DMS 273 treated with DMSO at 0.1 percent for 48 hours (cell line): ENCODE measurements around the gene ZBTB16.

Source experiments
- DNase-seq: peaks from one replicate; lab custom pipeline; 2025; lab: John Stamatoyannopoulos, UW

Gene ZBTB16

GRCh38 chr11:114083391-114084252, 24.1 kb downstream of the ZBTB16 start:
- DNase-seq: no peak

DNA sequence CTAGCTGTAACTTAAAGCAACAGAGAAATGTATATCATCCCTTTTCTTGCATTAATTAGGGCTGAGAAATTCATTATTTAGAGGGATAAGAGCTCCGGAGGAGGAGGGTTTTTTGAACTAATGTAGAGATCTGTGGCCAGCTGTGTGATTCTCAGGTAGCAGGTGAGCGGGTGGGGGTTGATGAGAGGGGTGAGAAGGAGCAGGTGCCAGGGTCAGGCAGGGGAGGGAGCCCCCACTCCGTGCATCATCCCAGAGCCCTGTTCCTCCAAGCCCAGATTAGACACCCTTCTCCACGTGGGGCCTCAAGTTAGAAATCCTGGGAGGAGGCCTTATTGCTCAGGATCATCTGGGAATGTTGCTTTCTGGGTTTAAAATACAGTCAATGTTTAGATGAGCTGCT, 24.9 kb downstream of the ZBTB16 start:
- no peak for DNase-seq

DNA sequence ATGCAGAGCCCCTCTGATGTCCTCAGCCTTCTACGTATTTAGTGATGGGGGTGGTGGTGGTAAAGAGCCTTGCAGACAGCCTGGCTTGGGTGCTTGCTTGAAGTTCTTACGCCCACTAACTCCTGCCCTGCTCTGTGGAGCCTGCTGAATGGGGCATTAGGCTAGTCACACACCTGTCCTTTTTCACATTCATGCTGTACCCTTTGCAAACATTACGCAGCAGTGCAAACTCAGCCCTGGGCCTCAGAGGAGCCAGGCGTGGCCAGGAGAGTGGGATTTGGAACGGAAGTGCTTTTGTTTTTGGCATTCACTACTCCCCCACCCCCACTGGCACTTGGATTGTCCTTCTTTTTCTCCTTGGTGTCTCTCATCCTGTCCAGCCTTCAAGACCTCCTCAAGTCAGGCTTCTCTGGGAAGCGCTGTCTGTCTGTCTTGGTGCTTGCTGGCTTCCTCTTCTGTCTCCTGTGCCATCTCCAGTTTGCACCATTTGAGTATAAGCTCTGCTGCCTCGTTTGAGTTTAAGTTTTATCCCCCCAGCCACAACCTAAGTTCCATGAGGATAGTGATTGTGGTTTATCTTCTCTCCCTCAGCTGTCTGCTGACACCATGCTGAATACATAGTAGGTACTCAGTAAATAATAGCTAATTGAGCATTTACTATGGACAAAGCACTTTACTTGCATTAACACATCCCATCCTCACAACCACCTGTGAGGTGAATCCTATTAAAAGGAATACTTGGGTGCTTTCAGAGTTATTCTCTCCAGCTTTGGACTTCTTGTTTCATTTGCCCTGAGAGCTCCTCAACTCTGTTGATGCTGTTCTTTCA, 26.7 kb downstream of the ZBTB16 start:
- no peak for DNase-seq

DNA sequence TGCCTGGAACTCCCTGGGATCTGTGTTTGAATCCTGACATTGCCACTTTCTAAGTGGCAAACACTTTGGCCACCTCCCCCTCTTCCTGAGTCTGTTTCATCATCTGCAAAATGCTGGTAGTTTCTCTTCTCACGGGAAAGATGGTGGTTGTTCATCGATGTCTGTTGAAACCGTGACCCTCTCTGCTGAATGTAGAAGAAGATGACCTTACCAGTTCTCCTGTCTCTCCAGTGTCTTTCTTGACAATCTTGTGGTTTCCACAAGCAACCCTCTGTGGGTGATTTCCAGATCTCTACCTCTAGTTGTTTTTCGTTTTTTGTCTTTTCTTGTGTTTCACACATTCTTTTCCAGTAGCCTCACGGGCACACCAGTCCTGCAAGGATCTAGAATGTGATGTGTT, 27.5 kb downstream of the ZBTB16 start:
- DNase-seq: no peak

DNA sequence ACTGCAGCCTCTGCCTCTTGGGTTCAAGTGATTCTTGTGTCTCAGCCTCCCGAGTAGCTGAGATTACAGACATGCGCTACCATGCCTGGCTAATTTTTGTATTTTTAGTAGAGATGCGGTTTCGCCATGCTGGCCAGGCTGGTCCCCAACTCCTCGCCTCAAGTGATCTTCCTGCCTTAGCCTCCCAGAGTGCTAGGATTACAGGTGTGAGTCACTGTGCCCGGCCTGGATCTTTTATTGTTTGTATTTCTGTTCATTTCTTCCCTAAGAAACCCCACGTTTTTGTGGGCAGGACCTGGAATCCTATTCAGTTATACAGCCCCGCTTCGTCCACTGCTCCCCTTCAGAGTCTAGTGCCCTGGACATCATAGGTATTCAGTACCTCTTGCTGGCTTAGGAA, 28.7 kb downstream of the ZBTB16 start:
- DNase-seq: no peak

- DNase-seq: no peak
Observed at GRCh38 chr11:114088836-114089235, 29.3 kb downstream of the ZBTB16 start.

DNA sequence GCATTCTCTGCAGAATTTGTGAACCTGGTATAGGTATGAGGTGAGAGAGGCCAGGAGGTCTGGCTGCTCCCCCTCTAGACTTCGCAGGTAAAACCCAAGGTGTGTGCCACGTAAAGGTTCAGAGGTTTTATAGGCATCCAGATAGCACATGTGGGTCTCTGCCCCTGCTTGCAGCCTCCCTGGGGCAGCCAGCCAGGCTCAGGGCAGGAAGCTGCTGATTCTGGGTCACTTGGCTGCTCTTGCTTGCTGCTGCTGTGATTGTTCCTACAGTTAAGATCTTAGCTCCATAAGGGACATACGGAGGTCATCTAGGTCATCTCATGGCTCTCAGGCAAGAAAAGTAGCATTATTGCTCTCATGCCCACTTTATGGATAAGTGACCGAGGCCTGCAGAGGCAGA, 30.2 kb downstream of the ZBTB16 start:
- no peak for DNase-seq

- no peak for DNase-seq
Observed at GRCh38 chr11:114090225-114090910, 30.9 kb downstream of the ZBTB16 start.

DNA sequence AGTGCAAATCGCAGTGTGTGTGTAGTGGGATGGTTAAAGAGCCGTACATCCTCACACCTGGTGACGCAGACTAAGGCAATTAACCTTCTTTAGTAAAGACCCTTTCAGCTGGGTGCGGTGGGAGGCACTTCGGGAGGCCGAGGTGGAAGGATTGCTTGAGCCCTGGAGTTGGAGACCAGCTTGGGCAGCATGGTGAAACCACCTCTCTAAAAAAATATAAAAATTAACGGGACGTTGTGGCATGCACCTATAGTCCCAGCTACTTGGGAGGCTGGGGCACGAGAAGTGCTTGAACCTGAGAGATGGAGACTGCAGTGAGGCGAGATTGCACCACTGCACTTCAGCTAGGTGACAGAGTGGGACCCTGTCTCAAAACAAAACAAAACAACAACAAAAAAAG, 31.5 kb downstream of the ZBTB16 start:
- DNase-seq: no peak

DNA sequence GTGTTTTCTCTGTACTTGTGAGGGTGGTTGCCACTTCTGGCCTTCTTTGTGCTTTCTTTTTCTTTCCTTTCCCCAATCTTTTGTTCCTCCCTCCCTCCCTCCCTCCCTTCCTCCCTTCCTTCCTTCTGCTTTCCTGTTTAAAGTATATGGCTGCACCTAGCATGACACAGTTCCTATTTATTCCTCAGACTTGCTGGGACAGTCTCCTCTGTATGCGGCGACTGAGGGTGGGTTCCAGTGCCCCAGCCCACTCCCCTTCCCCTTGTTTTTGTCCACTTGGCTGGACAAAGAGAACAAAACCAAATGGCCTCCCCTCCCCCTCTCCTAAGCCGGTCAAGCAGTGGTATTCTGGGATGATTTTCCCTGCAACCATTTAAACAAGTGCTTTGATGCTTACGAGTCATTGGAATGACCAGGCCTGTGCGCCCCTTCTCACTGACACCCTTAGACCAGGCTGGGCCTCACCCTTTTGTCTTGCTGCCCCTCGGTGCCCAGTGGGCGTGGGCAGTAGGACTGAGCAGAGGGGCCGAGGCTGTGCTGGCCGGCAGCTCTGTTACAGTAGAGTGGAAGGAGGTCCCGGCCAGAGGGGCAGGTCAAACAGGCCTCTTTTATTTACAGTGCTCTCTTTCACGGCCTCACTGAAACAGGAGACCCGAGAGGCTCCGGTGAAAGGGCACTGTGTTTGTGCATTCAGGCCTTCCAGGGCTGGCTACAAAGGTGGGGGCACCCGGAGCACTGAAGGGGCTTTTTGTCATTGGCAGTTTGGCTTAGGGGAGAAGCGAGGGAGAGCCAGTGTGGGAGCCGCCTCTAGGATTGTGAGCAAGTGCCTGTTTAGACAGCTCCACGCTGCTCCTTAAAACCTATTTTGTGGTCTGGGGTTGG, 32.2 kb downstream of the ZBTB16 start:
- DNase-seq: no peak

- no peak for DNase-seq
Observed at GRCh38 chr11:114092478-114092877, 33.0 kb downstream of the ZBTB16 start.

GRCh38 chr11:114092953-114093352, 33.4 kb downstream of the ZBTB16 start:
- no peak for DNase-seq

GRCh38 chr11:114094516-114094915, 35.0 kb downstream of the ZBTB16 start:
- DNase-seq: no peak

GRCh38 chr11:114095899-114096298, 36.4 kb downstream of the ZBTB16 start:
- DNase-seq: no peak

DNA sequence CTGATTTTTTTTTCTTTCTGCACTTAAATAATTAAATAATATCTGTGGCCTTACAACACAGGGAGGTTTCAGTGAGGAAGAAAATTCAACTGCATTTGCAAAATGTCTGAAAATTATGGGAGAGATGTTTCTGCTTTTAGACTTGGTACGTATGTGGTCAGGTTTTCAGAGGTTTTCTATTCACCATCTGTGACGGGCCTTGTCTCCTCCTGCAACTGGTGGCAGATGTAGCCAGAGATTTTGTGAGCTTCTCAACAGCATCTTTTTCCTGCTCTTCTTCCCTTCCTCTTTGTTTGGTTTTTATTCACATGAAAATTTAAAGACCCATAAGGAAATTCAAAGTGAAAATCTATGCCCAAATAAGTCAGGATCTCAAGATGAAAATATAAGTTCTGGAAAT, 38.3 kb downstream of the ZBTB16 start:
- no peak for DNase-seq

DNA sequence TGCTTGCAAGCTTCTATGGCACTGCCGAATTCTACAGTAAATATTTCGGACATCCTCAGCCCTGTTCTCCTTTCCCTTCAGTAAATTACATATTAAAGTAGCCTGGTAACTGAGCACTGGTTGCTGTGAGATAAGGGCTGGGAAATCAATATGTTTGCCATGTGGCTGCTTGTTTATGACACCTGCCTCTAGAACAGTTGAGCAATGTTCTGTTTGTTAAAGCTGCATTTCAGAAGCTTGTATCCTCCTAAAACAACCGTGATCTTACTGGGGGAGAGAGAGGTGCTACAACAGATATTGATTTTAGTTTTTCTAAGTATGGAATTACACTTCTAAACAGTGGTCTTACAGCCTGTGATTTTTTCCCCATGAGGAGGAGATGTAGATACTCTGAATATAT, 39.4 kb downstream of the ZBTB16 start:
- DNase-seq: no peak

- DNase-seq: no peak
Observed at GRCh38 chr11:114099392-114100178, 40.1 kb downstream of the ZBTB16 start.

- DNase-seq: no peak
Observed at GRCh38 chr11:114102993-114103896, 43.7 kb downstream of the ZBTB16 start.

DNA sequence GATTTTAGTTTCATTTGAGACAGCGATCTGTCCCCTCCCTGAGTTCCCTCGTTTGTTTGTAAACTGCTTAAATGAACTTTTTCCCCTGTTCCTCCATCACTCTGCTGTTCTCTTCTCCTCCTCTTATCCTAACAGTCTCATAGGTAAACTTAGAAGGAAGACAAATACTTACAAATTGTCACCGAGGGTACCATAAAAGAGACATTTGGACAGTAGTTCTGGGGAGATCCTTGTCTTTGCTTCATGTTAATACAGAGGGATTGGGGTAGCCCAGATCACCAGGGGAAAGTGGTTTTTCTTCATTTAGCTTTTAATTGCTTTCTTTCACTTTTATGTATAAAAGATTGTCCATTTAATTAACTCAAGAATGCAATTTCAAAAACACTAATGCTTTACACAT, 46.1 kb downstream of the ZBTB16 start:
- no peak for DNase-seq

DNA sequence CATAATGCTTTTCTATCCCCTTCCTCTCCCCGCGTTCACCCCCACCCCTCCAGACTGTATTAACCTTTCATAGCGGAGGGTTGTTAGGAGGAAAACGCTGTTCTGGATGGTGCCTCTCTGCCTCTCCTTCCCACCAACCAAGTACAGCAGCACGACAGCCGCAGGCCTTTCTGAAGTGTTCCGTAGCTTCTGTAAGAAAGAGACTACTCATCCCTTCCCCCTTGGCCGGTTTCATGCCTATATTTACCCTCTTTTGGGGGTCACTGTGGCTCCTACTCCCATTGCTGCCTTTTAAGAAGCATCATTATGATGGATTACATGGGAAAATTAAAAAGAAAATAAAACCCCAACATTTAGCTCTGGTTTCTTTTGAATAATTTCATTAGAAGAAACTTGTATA, 46.5 kb downstream of the ZBTB16 start:
- no peak for DNase-seq
